ELF-1 (cell line): ENCODE measurements around the gene MEX3C.

Experiments used
- DNase-seq: peaks from one replicate; pipeline ENCODE4 v3.0.0-alpha.2; 2016; ENCODE audit warnings: low read depth, low spot score

MEX3C gene

GRCh38 chr18:51191128-51191717 is 6.3 kb downstream of the MEX3C start:
- no peak for DNase-seq

GRCh38 chr18:51190000-51190399 is 7.5 kb downstream of the MEX3C start:
- no peak for DNase-seq

- DNase-seq = no peak
Observed at GRCh38 chr18:51188024-51188701, 9.3 kb downstream of the MEX3C start.

GRCh38 chr18:51185075-51185474 is 12.4 kb downstream of the MEX3C start:
- DNase-seq = no peak

- no peak for DNase-seq
Observed at GRCh38 chr18:51184091-51184457, 13.4 kb downstream of the MEX3C start.

- no peak for DNase-seq
Observed at GRCh38 chr18:51183372-51184090, 13.9 kb downstream of the MEX3C start.

GRCh38 chr18:51182824-51183223 is 14.7 kb downstream of the MEX3C start:
- DNase-seq = no peak

- no peak for DNase-seq
Observed at GRCh38 chr18:51171625-51172259, 25.7 kb downstream of the MEX3C start.

GRCh38 chr18:51171223-51171622 is 26.3 kb downstream of the MEX3C start:
- no peak for DNase-seq

GRCh38 chr18:51170664-51171063 is 26.8 kb downstream of the MEX3C start:
- no peak for DNase-seq

- no peak for DNase-seq
Observed at GRCh38 chr18:51169731-51170130, 27.8 kb downstream of the MEX3C start.

GRCh38 chr18:51168960-51169662 is 28.4 kb downstream of the MEX3C start:
- no peak for DNase-seq

- peak; percentile 80 for DNase-seq
Observed at GRCh38 chr18:51168026-51168742, 29.3 kb downstream of the MEX3C start.

GRCh38 chr18:51165296-51165695 is 32.2 kb downstream of the MEX3C start:
- no peak for DNase-seq

- peak; percentile 75 for DNase-seq
Observed at GRCh38 chr18:51164761-51165281, 32.7 kb downstream of the MEX3C start.

- no peak for DNase-seq
Observed at GRCh38 chr18:51164342-51164741, 33.1 kb downstream of the MEX3C start.

- no peak for DNase-seq
Observed at GRCh38 chr18:51163543-51163942, 33.9 kb downstream of the MEX3C start.

- no peak for DNase-seq
Observed at GRCh38 chr18:51162617-51163016, 34.9 kb downstream of the MEX3C start.

- no peak for DNase-seq
Observed at GRCh38 chr18:51160646-51161045, 36.8 kb downstream of the MEX3C start.

GRCh38 chr18:51157215-51157614 is 40.3 kb downstream of the MEX3C start:
- no peak for DNase-seq
